Measurements from ENCODE around the gene TFAP2C. TPM values are rescaled to one million over a fixed set of nuclear protein-coding genes. Genes with fewer than 3 reads are reported as not detected.

Gene TFAP2C
- total RNA-seq, 1 experiment from 2014 or later, result 2.8 TPM

DNA sequence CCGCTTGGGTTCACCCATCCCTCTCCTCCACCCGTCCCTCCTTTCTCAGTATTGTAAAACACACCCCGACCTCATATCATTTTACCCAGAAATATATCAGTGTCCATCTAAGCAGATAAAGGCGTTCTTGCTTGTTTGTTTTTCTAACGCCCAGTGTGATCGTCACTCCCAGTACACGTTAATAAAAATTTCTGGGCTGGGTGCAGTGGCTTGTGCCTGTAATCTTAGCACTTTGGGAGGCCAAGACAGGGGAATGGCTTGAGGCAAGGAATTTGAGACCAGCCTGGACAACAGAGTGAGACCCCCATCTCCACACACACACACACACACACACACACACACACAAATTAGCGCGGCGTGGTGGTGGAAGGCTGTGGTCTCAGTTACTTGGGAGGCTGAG is 24.4 kb upstream of the TFAP2C start:
- POLR2A ChIA-PET, result no interaction called here
- intact Hi-C loops (cut with micrococcal nuclease; ENCODE audit: unreplicated experiment), result no loop called here

DNA sequence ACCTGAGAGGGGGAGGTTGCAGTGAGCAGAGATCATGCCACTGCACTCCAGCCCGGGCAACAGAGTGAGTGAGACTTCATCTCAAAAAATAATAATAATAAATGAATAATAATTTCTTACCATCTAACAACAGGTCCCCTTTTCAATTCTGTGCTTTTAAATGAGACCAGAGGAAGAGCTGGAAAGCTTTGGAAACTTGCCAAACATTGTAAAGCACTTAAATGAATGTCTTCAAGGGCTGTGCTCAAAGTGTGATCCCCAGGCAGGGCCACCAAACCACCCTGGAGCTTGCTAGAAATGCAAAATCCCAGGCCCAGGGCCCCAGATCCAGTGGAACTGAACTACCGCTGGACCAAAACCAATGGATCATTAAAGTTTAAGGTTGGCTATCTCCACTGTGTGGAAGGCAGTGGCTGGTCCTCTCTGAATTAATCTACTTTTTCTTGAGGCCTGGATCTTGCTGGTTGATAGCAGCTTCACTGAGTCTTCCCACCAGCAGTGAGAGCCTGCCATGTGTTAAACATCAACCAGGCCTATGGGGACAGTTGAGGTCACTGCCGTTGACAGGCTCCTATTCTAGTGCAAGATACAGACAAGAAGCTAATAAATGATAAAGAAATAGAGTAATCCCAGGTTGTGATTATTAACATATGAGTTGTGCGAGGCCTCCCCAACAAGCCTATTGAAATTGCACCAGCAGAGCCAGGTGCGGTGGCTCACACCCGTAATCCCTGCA is 23.7 kb upstream of the TFAP2C start:
- DNase-seq (ENCODE audit: low read depth, low spot score), result no peak
- Histone ChIP-seq H3K4me1 (ENCODE audit: control insufficient read depth, insufficient read depth, low read length) (no peaks in the 10 kb centered on the region), H3K4me3 (ENCODE audit: low read depth in 2 of 2, low read length in 2 of 2) (no peak overlapping the region), H3K9me3 (ENCODE audit: control insufficient read depth, insufficient read depth, low read depth, low read length) (no peaks in the 10 kb centered on the region), H3K27me3 (ENCODE audit: control insufficient read depth, insufficient read depth, low read length) (no peaks in the 10 kb centered on the region), H3K27ac (ENCODE audit: low read length) (no peak overlapping the region), H3K36me3 (ENCODE audit: control insufficient read depth, insufficient read depth, low read length) (no peaks in the 10 kb centered on the region)
- ATAC-seq, result no peak
- intact Hi-C loops (cut with micrococcal nuclease; ENCODE audit: unreplicated experiment) (no loop called here), in situ Hi-C loops (cut with HindIII; ENCODE audit: low pct_unique_long_range_greater_than_20kb, low sequenced_read_pairs) (no loop called here)
- CTCF ChIA-PET, result no interaction called here
- TF ChIP-seq POLR2AphosphoS5 (IDR thresholded peaks at IDR 0.05; ENCODE audit: low read depth, low read length) (no peak), TCF7L2 (IDR thresholded peaks at IDR 0.05; ENCODE audit: low read depth, low read length) (no peak), SIN3A (IDR thresholded peaks at IDR 0.05; ENCODE audit: borderline replicate concordance, insufficient read depth, low read depth, low read length) (no peak)
- TF ChIP-seq, protein P1, sequence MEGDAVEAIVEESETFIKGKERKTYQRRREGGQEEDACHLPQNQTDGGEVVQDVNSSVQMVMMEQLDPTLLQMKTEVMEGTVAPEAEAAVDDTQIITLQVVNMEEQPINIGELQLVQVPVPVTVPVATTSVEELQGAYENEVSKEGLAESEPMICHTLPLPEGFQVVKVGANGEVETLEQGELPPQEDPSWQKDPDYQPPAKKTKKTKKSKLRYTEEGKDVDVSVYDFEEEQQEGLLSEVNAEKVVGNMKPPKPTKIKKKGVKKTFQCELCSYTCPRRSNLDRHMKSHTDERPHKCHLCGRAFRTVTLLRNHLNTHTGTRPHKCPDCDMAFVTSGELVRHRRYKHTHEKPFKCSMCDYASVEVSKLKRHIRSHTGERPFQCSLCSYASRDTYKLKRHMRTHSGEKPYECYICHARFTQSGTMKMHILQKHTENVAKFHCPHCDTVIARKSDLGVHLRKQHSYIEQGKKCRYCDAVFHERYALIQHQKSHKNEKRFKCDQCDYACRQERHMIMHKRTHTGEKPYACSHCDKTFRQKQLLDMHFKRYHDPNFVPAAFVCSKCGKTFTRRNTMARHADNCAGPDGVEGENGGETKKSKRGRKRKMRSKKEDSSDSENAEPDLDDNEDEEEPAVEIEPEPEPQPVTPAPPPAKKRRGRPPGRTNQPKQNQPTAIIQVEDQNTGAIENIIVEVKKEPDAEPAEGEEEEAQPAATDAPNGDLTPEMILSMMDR (IDR thresholded peaks at IDR 0.05), result no peak
- TF ChIP-seq, protein P2, sequence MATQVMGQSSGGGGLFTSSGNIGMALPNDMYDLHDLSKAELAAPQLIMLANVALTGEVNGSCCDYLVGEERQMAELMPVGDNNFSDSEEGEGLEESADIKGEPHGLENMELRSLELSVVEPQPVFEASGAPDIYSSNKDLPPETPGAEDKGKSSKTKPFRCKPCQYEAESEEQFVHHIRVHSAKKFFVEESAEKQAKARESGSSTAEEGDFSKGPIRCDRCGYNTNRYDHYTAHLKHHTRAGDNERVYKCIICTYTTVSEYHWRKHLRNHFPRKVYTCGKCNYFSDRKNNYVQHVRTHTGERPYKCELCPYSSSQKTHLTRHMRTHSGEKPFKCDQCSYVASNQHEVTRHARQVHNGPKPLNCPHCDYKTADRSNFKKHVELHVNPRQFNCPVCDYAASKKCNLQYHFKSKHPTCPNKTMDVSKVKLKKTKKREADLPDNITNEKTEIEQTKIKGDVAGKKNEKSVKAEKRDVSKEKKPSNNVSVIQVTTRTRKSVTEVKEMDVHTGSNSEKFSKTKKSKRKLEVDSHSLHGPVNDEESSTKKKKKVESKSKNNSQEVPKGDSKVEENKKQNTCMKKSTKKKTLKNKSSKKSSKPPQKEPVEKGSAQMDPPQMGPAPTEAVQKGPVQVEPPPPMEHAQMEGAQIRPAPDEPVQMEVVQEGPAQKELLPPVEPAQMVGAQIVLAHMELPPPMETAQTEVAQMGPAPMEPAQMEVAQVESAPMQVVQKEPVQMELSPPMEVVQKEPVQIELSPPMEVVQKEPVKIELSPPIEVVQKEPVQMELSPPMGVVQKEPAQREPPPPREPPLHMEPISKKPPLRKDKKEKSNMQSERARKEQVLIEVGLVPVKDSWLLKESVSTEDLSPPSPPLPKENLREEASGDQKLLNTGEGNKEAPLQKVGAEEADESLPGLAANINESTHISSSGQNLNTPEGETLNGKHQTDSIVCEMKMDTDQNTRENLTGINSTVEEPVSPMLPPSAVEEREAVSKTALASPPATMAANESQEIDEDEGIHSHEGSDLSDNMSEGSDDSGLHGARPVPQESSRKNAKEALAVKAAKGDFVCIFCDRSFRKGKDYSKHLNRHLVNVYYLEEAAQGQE (IDR thresholded peaks at IDR 0.05; ENCODE audit: insufficient read depth in 1 of 2, low read depth in 2 of 2, low read length in 1 of 2), result no peak
- BruUV-seq (replicated peaks), result no TSS peak
- POLR2A ChIA-PET, result no interaction called here

More for the DNA sequence above, 24.4 kb upstream of the TFAP2C start:
- no TSS peak for BruUV-seq (replicated peaks)
- ATAC-seq (no peak), DNase-seq (ENCODE audit: low read depth, low spot score) (no peak)
- Histone ChIP-seq H3K4me3 (ENCODE audit: low read depth in 2 of 2, low read length in 2 of 2) (no peak overlapping the region), H3K4me1 (ENCODE audit: control insufficient read depth, insufficient read depth, low read length) (no peaks in the 10 kb centered on the region), H3K27me3 (ENCODE audit: control insufficient read depth, insufficient read depth, low read length) (no peaks in the 10 kb centered on the region), H3K27ac (ENCODE audit: low read length) (no peak overlapping the region), H3K9me3 (ENCODE audit: control insufficient read depth, insufficient read depth, low read depth, low read length) (no peaks in the 10 kb centered on the region), H3K36me3 (ENCODE audit: control insufficient read depth, insufficient read depth, low read length) (no peaks in the 10 kb centered on the region)
- TF ChIP-seq, protein P2 (IDR thresholded peaks at IDR 0.05; ENCODE audit: insufficient read depth in 1 of 2, low read depth in 2 of 2, low read length in 1 of 2), result no peak
- TF ChIP-seq SIN3A (IDR thresholded peaks at IDR 0.05; ENCODE audit: borderline replicate concordance, insufficient read depth, low read depth, low read length) (no peak), POLR2AphosphoS5 (IDR thresholded peaks at IDR 0.05; ENCODE audit: low read depth, low read length) (no peak), TCF7L2 (IDR thresholded peaks at IDR 0.05; ENCODE audit: low read depth, low read length) (no peak)
- TF ChIP-seq, protein P1 (IDR thresholded peaks at IDR 0.05), result no peak
- CTCF ChIA-PET, result no interaction called here
- in situ Hi-C loops (cut with HindIII; ENCODE audit: low pct_unique_long_range_greater_than_20kb, low sequenced_read_pairs), result no loop called here
